Panc1 (cell line): ENCODE measurements around the gene ZBTB46. TPM values are rescaled to one million over a fixed set of nuclear protein-coding genes. Genes with fewer than 3 reads are reported as not detected.

Experiments
- ATAC-seq: fragments of 200-7000 bp; cut with Tn5 transposase; 2 replicates; pipeline ENCODE4 v1.9.1; 2020; ENCODE audit warnings: mild to moderate bottlenecking, moderate library complexity
- BruUV-seq: library from RNA; stranded (reverse); fragments of 400-500 nt; replicated peaks from 2 replicates; lab custom pipeline; 2021; lab: Mats Ljungman, UMichigan
- CTCF ChIA-PET: fragments of 300-600 bp; sonication (Branson Sonifier 250); formaldehyde crosslinking; loops from one replicate; lab custom pipeline; 2022; ENCODE audit warnings: antibody characterized with exemption; lab: Charles Lee
- POLR2A ChIA-PET: fragments of 300-600 bp; sonication (Branson Sonifier 250); formaldehyde crosslinking; loops from one replicate; lab custom pipeline; 2022; ENCODE audit warnings: antibody characterized with exemption; lab: Charles Lee
- DNase-seq: peaks from one replicate; pipeline ENCODE4 v3.0.0-alpha.2; 2010; ENCODE audit warnings: low read depth, low spot score
- H3K27ac ChIP-seq: 2 replicates; pipeline ENCODE4 v1.5.1; 2011; ENCODE audit warnings: mild to moderate bottlenecking, low read length, inconsistent platforms
- H3K27me3 ChIP-seq: fragments of 200-500 bp; sonication (Bioruptor generic); 2 replicates; pipeline ENCODE4 v1.6.0; 2014; ENCODE audit warnings: low read length, inconsistent platforms; ENCODE audit not compliant: control insufficient read depth, insufficient read depth
- H3K36me3 ChIP-seq: fragments of 200-500 bp; sonication (Bioruptor generic); 2 replicates; pipeline ENCODE4 v1.5.1; 2014; ENCODE audit warnings: inconsistent platforms, mild to moderate bottlenecking, low read length, moderate library complexity; ENCODE audit not compliant: control insufficient read depth, insufficient read depth
- H3K4me1 ChIP-seq: 2 replicates; pipeline ENCODE4 v1.5.1; 2011; ENCODE audit warnings: inconsistent platforms, mild to moderate bottlenecking, low read length, moderate library complexity; ENCODE audit not compliant: control insufficient read depth, insufficient read depth
- H3K4me3 ChIP-seq, 2 experiments: 2 replicates each; pipeline ENCODE4 v1.5.1; 2011 to 2012; ENCODE audit warnings: low read depth in 2 of 2, low read length in 2 of 2, mild to moderate bottlenecking in 2 of 2, inconsistent platforms in 1 of 2, moderate library complexity in 1 of 2
- H3K9me3 ChIP-seq: fragments of 200-500 bp; sonication (Bioruptor generic); 2 replicates; pipeline ENCODE4 v1.5.1; 2014; ENCODE audit warnings: low read depth, mild to moderate bottlenecking, inconsistent platforms, low read length, moderate library complexity; ENCODE audit not compliant: control insufficient read depth, insufficient read depth
- CTCF ChIP-seq: fragments of 450-650 bp; IDR thresholded peaks from 2 replicates; pipeline ENCODE4 v1.5.1; 2017; ENCODE audit warnings: mild to moderate bottlenecking
- POLR2AphosphoS5 ChIP-seq: IDR thresholded peaks from 2 replicates; pipeline ENCODE4 v1.6.1; 2012; ENCODE audit warnings: mild to moderate bottlenecking, low read depth, low read length, moderate library complexity
- SIN3A ChIP-seq: IDR thresholded peaks from 2 replicates; pipeline ENCODE4 v1.6.1; 2012; ENCODE audit warnings: low read depth, mild to moderate bottlenecking, low read length, moderate library complexity, borderline replicate concordance; ENCODE audit not compliant: insufficient read depth
- TCF7L2 ChIP-seq: IDR thresholded peaks from 2 replicates; pipeline ENCODE4 v1.6.1; 2011; ENCODE audit warnings: mild to moderate bottlenecking, low read depth, low read length, inconsistent platforms
- in situ Hi-C: cut with HindIII; loops from 2 replicates; pipeline ENCODE4 v1.10.0; 2016; ENCODE audit warnings: low sequenced_read_pairs, low pct_unique_long_range_greater_than_20kb
- intact Hi-C: fragments of 100-400 bp; cut with micrococcal nuclease; formaldehyde crosslinking; loops from one replicate; pipeline ENCODE4 v1.10.0; 2022; ENCODE audit not compliant: unreplicated experiment
- total RNA-seq: library from RNA; stranded (reverse); gene quantifications from one replicate; pipeline ENCODE4 v1.2.1, GENCODE V29; 2021; ENCODE audit not compliant: unreplicated experiment
- TF ChIP-seq, protein P1 (sequence below), 2 experiments: IDR thresholded peaks; 2 replicates each; pipeline ENCODE4 v1.6.1; 2011 to 2012; ENCODE audit warnings: low read depth in 2 of 2, control low read depth in 1 of 2, low read length in 1 of 2, mild to moderate bottlenecking in 1 of 2, moderate library complexity in 1 of 2; ENCODE audit not compliant: insufficient read depth in 1 of 2

The ZBTB46 gene
- total RNA-seq, 1 experiment from 2014 or later: 15.2 TPM

DNA sequence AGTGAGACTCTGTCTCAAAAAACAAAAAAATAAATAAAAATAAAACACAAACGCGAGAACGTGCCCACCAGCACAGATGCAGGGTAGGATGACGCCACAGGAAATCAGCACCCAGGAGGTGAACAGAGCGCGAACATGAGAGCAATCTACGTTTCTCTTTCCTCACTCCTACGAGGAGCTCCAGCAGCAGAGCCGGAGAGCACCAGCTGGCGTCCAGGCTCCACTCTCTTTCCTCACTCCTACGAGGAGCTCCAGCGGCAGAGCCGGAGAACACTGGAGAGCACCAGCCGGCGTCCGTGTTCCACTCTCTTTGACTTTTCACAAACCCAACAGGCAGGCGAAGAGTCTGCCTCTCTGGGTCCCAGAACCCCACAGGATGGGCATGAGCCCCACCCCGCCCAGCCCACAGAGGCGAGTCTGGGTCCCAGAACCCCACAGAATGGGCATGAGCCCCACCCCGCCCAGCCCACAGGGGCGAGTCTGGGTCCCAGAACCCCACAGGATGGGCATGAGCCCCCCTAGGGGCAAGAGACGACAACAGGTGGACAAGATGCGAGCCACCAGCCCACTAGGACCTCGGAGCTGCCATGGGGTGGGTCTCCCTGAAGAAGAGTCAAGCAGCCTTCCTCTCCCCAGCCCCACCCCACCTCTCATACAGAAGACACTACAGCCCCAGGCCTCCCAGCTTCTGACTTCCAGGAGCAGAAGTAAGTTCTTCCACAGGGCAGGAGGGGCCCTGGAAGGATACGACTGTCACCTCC is 20.2 kb downstream of the ZBTB46 start:
- H3K36me3 ChIP-seq: no peaks in the 10 kb centered on the region
- no peak for DNase-seq
- ATAC-seq: peak; percentile 40; the same call in 1 of the 2 replicates
- no TSS peak for BruUV-seq
- H3K27me3 ChIP-seq: no peaks in the 10 kb centered on the region
- H3K4me3 ChIP-seq: no peak overlapping the region
- H3K9me3 ChIP-seq: no peaks in the 10 kb centered on the region
- no peaks in the 10 kb centered on the region for H3K4me1 ChIP-seq
- ChIA-PET CTCF (no interaction called here), POLR2A (no interaction called here)
- intact Hi-C loops (no loop called here), in situ Hi-C loops (no loop called here)
- TF ChIP-seq TCF7L2: no peak
- no peak for TF ChIP-seq SIN3A
- no peak overlapping the region for H3K27ac ChIP-seq

GRCh38 chr20:63809856-63810255 is 21.2 kb downstream of the ZBTB46 start:
- no peak for DNase-seq
- ATAC-seq: no peak
- CTCF ChIA-PET: no interaction called here
- no peaks in the 10 kb centered on the region for H3K4me1 ChIP-seq
- in situ Hi-C loops (no loop called here), intact Hi-C loops (no loop called here)
- no peaks in the 10 kb centered on the region for H3K27me3 ChIP-seq
- H3K36me3 ChIP-seq: no peaks in the 10 kb centered on the region
- BruUV-seq: no TSS peak
- no peak overlapping the region for H3K27ac ChIP-seq
- no peak overlapping the region for H3K4me3 ChIP-seq
- POLR2A ChIA-PET: no interaction called here
- TF ChIP-seq POLR2AphosphoS5 (no peak), CTCF (no peak), SIN3A (no peak), TCF7L2 (no peak)
- TF ChIP-seq, protein P1, sequence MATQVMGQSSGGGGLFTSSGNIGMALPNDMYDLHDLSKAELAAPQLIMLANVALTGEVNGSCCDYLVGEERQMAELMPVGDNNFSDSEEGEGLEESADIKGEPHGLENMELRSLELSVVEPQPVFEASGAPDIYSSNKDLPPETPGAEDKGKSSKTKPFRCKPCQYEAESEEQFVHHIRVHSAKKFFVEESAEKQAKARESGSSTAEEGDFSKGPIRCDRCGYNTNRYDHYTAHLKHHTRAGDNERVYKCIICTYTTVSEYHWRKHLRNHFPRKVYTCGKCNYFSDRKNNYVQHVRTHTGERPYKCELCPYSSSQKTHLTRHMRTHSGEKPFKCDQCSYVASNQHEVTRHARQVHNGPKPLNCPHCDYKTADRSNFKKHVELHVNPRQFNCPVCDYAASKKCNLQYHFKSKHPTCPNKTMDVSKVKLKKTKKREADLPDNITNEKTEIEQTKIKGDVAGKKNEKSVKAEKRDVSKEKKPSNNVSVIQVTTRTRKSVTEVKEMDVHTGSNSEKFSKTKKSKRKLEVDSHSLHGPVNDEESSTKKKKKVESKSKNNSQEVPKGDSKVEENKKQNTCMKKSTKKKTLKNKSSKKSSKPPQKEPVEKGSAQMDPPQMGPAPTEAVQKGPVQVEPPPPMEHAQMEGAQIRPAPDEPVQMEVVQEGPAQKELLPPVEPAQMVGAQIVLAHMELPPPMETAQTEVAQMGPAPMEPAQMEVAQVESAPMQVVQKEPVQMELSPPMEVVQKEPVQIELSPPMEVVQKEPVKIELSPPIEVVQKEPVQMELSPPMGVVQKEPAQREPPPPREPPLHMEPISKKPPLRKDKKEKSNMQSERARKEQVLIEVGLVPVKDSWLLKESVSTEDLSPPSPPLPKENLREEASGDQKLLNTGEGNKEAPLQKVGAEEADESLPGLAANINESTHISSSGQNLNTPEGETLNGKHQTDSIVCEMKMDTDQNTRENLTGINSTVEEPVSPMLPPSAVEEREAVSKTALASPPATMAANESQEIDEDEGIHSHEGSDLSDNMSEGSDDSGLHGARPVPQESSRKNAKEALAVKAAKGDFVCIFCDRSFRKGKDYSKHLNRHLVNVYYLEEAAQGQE (IDR thresholded peaks at IDR 0.05; ENCODE audit: insufficient read depth in 1 of 2, low read depth in 2 of 2, low read length in 1 of 2): no peak
- H3K9me3 ChIP-seq: no peaks in the 10 kb centered on the region
